Omental fat pad (tissue), 4 donors: Measurements from ENCODE around the gene KCTD18. TPM values are rescaled to one million over a fixed set of nuclear protein-coding genes. Genes with fewer than 3 reads are reported as not detected.

ENCODE experiments used
- ATAC-seq: fragments of 150-250 bp; one replicate; pipeline ENCODE4 v1.9.1; 2016; ENCODE audit warnings: mild to moderate bottlenecking, moderate library complexity; ENCODE audit not compliant: low FRiP score
- DNase-seq: peaks from one replicate; pipeline ENCODE4 v3.0.0-alpha.2; 2019; ENCODE audit warnings: low spot score
- total RNA-seq, 4 donors: library from RNA; depleted of rRNA; stranded (reverse); fragments of >200 nt; gene quantifications; one replicate each; pipeline ENCODE4 v1.1.0, GENCODE V29; 2016
- TF ChIP-seq, protein P1 (sequence below), 3 donors: fragments of 450-650 bp; IDR thresholded peaks; one replicate each; pipeline ENCODE4 v1.5.1; 2016 to 2017; ENCODE audit warnings: antibody characterized with exemption in 3 of 3, mild to moderate bottlenecking in 3 of 3, moderate library complexity in 2 of 3

KCTD18 gene
- total RNA-seq, 4 donors from 2014 or later = 10.4 to 19.9 (median 14.2) TPM

DNA sequence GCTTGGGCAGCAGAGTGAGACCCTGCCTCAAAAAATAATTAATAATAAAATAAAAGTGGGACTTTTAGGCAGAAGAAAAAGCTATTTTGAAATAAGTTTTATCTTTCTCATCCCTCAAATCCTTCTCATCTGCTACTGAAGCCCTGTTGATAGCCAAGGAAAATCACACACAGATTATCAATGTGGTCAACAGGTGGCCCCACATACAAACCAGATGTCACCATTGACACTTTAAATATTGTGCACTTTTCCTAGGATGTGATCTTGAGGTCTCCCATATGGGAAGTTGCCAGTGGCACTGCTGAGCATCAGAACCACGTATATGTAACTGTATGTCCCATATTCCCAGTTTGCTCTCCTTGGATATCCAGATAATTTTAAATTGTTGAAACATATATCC is 64.6 kb downstream of the KCTD18 start:
- TF ChIP-seq, protein P1, sequence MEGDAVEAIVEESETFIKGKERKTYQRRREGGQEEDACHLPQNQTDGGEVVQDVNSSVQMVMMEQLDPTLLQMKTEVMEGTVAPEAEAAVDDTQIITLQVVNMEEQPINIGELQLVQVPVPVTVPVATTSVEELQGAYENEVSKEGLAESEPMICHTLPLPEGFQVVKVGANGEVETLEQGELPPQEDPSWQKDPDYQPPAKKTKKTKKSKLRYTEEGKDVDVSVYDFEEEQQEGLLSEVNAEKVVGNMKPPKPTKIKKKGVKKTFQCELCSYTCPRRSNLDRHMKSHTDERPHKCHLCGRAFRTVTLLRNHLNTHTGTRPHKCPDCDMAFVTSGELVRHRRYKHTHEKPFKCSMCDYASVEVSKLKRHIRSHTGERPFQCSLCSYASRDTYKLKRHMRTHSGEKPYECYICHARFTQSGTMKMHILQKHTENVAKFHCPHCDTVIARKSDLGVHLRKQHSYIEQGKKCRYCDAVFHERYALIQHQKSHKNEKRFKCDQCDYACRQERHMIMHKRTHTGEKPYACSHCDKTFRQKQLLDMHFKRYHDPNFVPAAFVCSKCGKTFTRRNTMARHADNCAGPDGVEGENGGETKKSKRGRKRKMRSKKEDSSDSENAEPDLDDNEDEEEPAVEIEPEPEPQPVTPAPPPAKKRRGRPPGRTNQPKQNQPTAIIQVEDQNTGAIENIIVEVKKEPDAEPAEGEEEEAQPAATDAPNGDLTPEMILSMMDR (IDR thresholded peaks at IDR 0.05) = no peak
- no peak for ATAC-seq

DNA sequence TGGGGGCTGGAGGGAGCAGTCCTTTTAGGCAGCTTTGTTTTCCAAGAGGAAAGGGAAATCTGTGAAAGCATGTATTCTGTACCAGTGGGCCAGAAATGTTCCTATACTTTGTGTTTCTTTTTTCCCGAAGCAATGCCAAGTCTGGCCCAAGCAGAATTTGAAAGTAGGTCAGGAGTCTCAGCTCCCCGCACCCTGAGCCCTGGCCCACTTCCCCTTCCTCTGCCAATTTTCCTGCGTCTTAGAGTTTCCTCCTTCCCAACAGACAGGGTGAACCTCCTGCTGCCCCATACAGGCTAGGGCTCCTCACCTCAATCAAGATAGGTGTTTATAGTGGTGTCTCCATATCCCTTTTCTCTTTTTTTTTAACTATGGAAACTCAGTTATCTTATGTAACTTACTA is 65.3 kb downstream of the KCTD18 start:
- TF ChIP-seq, protein P1 (IDR thresholded peaks at IDR 0.05) = no peak
- ATAC-seq = no peak
- DNase-seq = no peak

More for the DNA sequence above, 64.6 kb downstream of the KCTD18 start:
- DNase-seq = no peak

- TF ChIP-seq, protein P1 (IDR thresholded peaks at IDR 0.05) = no peak
These were observed 66.0 kb downstream of the KCTD18 start for GRCh38 chr2:200443916-200444315.

DNA sequence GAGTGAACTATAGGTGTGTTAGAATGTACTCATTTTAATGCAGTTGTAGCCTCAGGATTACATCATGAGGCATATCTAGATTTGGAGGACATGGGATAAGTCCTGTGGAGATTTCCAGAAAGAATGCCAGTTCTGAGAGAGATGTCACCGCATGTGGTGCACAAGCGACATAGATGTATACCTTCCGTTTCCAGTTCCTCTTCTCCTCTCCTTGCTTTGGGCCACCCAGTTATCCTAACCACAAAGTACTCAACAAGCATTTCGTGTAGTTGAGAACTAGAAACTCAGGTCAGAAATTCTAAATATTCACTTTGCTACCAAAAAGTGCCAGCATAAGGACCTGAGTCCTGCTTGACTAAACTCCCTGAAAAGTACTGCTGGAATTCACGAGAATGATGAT is 66.5 kb downstream of the KCTD18 start:
- ATAC-seq = no peak
- TF ChIP-seq, protein P1 (IDR thresholded peaks at IDR 0.05) = no peak
- no peak for DNase-seq

More at GRCh38 chr2:200443916-200444315, 66.0 kb downstream of the KCTD18 start:
- DNase-seq (no peak), ATAC-seq (no peak)

- peak; percentile 75 for ATAC-seq
- TF ChIP-seq, protein P1 (IDR thresholded peaks at IDR 0.05) = no peak
These were observed 67.4 kb downstream of the KCTD18 start for GRCh38 chr2:200442471-200442870.

DNA sequence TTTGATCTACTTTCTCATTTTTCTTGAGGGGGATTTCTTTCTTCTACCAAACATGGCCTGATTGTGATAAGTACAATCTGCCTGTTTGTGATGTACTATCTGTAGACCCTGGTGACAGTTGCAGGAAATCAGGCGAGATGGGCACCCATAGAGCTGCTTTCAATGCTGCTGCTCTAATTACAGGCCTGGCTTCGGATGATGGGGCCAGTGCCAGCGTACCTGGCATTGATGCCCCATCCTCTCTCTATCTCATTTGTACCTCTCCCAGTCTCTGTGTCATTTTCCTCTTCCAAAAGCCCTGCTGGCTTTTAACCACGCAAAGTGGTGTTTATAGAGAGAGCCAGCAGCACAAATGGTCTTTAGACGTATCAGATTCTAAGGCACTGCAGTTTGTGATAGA is 69.9 kb downstream of the KCTD18 start:
- no peak for DNase-seq
- TF ChIP-seq, protein P1 (IDR thresholded peaks at IDR 0.05) = no peak
- ATAC-seq = no peak

More at GRCh38 chr2:200442471-200442870, 67.4 kb downstream of the KCTD18 start:
- DNase-seq = no peak

Other genes starting within 250 kb of the KCTD18 start
- gene SPATS2L, start 203.4 kb downstream of the KCTD18 start, total RNA-seq = 100 to 1,000 TPM in 2 of 4 donors, 10 to 100 TPM in 2; 68.1 to 115 (median 94.9) TPM
- 10 to 100 TPM in 2 of 4 donors, 1 to 10 TPM in 2; 4.7 to 18.7 (median 9.5) TPM for gene SGO2, start 16.1 kb upstream of the KCTD18 start, total RNA-seq
- 100 to 1,000 TPM; 241 to 629 (median 321) TPM for gene AOX1, start 75.9 kb upstream of the KCTD18 start, total RNA-seq